ENCODE results near the gene ANKZF1.
"Not testable (repeated sequence)": the region's sequence is repeated elsewhere in the genome, so short reads cannot be mapped to it uniquely, and the experiment has no call there.

The ANKZF1 gene

DNA sequence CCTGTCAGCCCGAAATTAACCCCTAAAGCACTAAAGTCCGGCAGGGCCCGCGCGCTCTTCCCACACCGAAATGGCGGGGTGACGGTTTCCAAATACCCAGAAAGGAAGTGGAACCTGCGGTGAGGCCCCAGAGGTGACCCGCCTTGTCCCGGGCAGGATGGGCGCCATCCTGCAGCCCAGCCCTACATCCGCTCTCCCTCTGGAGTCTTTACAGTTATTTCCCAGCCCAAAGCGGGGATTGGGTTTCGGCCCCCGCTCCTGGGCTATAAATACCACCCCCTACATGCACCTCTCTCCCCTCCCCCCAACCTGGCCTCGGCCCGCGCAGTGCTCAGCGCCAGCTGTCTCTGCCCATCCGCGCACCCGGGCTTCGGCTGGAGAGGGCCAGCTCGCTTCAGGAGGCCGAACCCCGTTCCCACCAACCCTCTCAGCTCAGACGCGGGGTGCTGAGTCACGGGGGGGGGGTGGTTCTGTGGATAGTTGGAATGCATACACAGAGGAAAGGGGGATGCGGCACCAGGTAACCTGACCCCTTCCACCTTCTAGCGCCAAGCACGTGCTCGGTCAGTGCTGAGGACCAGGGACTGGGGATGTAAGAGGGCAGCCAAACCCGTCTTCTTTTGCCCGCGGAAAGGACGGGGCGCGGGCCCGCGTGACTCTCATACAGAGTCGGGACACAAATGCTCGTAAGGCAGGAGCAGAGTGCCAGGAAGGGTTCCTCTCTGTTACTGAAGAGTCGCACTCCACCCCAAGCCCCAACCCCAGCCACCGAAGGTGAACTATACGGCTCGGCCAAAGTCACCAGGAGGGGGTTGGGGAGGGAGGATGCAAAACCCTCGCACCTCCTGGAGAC, 23.5 kb downstream of the ANKZF1 start, which contains the start of gene TUBA4B:
Gene TUBA4B, plus strand, starts transcription at position 344 of the 853 bp plus-strand sequence. Its CDS starts 165 bp downstream, at position 509.
- DNase-seq (ENCODE audit: low read depth, low spot score), result no peak
- peak within 1 kb of the TSS; percentile 99 for H3K27ac ChIP-seq

DNA sequence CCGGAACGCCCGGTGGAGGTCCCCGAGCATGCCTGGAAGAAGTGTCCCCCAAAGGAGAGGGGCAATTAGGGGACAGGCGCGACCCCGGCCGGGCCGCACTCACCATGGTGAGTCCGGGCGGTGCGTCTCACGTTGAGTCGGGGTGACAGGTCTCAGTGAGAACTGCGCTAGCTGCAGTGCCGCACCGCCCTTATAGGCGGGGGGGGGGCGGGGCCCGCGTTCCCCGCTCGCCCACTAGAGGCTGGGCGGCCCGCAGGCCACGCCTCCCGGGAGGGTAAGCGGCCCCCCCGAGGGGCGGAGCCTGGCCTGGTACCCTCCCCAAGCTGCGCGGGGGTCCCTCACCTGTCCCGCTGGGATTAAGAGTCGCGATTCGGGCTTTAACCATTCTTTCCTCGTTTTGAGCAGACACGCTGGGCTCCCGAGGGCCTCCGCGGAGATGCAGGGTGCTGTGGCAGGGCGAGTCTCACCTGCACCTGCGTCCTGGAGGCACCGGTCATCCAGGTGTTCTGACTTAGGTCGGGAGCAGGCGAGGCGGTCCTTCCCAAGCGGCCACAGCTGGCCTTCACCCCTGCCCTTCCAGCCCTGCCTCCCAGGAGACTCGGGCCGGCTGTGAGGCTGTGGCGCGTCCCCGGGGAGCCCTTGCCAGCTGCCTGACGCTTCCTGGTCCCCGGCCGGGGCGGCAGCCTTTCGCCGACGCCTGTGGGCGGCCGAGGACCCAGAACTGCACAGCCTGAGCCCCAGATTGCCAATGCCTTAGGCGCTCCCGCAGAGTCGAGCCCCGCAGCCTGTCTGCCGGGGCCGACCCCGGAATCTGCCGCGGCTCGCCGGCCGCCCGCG, 24.4 kb downstream of the ANKZF1 start, which contains the start of gene TUBA4A:
Gene TUBA4A, minus strand, starts transcription at position 166 of the 837 bp plus-strand sequence. Its CDS starts 60 bp downstream, at position 106.
- DNase-seq (ENCODE audit: low read depth, low spot score), result no peak
- peak within 1 kb of the TSS; percentile 99 for H3K27ac ChIP-seq

DNA sequence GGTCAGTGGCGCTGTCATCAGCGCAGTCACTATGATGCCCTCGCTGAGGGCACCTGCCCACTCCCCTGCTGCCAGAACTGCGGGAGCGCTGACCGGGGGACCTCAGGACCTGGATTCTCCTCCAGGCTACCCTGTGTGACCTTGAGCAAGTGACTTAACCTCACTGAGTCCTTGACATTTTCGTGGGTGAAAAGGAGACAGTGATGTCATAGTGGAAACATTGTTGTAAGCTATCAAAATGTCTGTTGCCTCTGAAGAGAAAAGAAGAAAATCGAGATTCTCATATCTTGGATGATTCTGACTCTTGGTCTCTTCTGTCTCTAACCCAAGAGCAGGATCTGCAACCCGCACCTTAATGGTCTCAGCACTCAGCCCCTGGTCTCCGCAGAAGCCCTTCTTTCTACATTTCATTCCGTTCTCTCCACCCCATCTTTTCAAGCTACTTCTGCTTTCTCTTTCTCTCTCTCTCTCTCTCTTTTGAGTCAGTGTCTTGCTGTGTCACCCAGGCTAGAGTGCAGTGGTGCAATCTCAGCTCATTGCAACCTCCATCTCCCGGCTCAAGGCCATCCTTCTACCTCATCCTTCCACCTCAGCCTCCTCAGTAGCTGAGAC, 25.1 kb downstream of the ANKZF1 start:
- H3K27ac ChIP-seq, result peak overlapping the region; percentile 99
- no peak for DNase-seq (ENCODE audit: low read depth, low spot score)

DNA sequence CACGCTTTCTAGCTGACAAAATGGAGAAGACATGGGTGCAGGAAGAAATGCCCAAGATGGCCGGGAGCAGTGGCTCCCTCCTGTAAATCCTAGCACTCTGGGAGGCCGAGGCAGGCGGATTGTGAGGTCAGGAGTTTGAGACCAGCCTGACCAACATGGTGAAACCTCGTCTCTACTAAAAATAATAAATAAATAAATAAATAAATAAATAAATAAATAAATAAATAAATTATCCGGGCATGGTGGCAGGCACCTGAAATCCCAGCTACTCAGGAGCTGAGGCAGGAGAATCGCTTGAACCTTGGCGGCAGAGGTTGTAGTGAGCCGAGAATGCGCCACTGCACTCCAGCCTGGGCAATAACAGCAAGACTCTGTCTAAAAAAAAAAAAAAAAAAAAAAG, 29.3 kb downstream of the ANKZF1 start:
- not testable (repeated sequence) for DNase-seq (ENCODE audit: low read depth, low spot score)

DNA sequence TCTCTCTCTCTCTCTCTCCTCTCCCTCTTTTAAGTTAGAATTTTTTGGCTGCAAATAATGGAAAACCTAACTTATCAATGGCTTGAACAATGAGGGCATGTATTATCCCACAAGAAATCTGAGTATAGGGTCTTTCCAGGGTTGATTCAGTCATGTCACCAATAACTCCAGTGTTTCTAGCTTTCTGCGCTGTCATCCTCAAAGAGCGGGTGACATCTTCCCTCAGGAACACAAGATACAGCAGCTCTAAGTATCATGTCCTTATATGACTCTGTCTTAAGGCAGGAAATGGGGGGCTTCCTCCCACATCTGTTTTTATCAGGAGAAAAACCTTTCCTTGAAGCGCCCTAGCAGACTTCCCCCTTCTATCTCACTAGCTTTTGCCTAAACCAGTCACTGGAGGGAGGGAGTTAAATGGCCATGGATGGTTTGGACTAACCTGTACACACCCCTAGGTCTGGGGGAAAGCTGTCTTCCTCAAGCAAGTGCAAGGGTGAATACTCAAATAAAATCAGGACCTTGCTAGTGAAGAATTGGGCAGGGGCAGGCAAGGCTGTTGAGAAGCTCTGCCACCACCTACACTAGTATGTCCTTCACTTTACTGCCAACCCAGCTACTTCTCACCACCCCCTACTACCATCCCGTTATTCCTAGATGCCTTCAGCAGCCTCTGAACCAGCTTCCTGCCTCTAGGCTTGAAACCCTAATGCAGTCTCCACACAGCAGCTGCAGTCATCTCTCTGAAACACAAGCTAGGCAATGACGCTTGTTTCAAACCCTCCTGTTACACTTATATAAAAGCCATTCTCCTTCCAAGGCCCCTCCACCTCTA, 31.6 kb downstream of the ANKZF1 start:
- DNase-seq (ENCODE audit: low read depth, low spot score), result no peak

More for the DNA sequence above, 29.3 kb downstream of the ANKZF1 start:
- not testable (repeated sequence) for H3K27ac ChIP-seq

DNA sequence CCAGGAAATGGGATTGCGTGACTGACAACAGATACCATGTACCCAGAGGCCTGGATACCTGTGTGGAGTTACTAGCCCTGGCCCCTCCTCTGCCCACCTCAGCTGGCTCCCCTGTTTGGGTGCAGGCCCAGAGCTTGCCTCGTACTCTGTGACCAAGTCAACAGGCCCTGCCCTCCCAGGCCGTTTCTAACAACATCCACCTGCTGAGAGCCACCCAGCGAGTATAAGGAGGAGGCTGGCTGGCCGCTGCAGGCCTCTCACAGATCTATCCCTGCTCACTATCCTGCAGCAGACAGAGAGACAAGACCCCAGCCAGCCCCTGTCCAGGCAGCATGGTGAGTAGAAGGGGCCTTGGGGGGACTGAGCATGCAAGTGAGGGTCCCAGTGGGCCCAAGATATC, 36.6 kb downstream of the ANKZF1 start:
- DNase-seq (ENCODE audit: low read depth, low spot score), result no peak
- H3K27ac ChIP-seq, result no peak overlapping the region

More for the DNA sequence above, 31.6 kb downstream of the ANKZF1 start:
- no peak overlapping the region for H3K27ac ChIP-seq

DNA sequence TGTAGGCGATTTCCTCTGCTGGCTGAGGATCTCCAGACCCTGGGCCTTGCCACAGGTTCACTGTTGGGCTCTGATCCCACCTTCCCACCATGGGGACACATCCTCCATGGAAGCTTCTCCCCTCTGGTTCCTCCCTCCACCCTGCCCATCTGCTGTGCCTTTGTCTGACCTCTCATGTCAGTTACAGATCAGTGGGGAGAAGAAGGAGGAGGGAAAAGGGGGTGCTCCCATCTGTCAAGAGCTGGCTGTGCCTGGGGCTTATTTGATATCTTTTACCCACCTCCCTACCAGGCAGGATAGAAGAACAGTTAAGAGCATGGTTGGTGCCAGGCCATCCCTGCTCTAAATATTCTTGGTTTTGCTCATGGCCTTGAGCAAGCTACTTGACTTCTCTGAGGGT, 37.3 kb downstream of the ANKZF1 start:
- H3K27ac ChIP-seq, result no peak overlapping the region

DNA sequence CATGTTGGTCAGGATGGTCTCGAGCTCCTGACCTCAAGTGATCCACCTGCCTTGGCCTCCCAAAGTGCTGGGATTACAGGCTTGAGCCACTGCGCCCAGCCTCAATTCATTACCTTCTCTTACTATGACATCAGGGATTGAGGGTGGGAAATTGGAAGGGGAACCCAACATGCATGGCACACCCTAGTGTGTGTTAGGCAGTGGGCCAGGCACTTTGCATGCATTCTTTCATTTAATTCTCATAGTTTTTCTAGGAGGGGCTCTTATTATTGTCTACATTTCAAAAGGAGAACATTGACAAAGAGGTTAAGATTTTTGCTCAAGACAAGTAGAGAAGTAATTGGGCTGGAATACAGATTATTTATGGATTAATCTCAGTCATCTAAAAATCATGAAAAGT, 38.7 kb downstream of the ANKZF1 start:
- no peak overlapping the region for H3K27ac ChIP-seq
- no peak for DNase-seq (ENCODE audit: low read depth, low spot score)

More for the DNA sequence above, 37.3 kb downstream of the ANKZF1 start:
- DNase-seq (ENCODE audit: low read depth, low spot score), result no peak

DNA sequence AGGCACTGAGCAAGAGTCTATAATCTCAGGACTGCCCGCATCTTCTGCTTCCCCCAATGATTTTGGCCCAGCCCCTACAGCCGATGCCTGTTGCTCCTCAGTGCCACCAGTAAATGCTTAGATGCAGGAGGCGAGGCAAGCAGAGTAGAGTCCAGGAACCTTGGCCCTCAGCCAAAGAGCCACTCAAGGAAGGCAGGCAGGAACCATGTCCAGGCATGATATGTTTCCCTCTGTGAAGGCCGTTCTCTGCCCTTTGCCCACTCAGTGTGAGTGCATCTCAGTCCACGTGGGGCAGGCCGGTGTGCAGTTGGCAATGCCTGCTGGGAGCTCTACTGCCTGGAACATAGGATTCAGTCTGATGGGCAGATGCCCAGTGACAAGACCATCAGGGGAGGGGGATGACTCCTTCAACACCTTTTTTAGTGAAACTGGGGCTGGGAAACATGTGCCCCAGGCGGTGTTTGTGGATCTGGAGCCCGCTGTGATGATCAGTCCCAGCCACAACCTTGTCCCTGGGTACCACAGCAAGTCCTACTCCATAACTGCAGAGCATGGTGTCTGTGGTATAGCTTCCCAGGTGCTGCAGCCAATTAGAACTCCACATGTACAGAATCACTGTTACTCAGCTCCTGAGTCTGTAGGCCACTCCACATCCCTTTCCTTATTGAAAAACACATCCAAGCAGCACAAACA, 39.9 kb downstream of the ANKZF1 start:
- DNase-seq (ENCODE audit: low read depth, low spot score), result no peak
- H3K27ac ChIP-seq, result peak overlapping the region; percentile 34

DNA sequence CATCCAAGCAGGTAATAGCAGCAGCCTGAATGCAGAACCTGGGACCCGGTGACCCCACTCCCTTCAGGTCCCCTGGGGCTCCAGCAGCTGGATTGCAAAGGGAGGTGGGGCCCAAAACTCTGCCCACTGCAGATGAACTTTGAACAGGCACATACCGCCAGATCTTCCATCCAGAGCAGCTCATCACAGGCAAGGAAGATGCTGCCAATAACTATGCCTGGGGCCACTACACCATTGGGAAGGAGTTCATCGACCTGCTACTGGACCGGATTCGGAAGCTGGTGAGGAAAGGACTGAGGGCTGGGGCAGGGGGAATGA, 40.4 kb downstream of the ANKZF1 start:
- DNase-seq (ENCODE audit: low read depth, low spot score), result no peak
- H3K27ac ChIP-seq, result peak overlapping the region; percentile 34

DNA sequence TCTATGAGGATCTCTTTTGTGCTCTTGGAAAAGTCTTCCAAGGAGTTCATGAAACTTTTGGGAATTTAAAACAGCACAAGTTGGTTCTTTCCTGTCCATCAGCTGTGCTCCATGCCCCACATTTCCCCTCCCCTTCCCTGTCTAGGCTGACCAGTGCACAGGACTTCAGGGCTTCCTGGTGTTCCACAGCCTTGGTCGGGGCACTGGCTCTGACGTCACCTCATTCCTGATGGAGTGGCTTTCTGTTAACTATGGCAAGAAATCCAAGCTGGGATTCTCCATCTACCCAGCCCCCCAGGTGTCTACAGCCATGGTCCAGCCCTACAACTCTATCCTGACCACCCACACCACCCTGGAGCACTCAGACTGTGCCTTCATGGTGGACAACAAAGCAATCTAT, 41.4 kb downstream of the ANKZF1 start:
- no peak for DNase-seq (ENCODE audit: low read depth, low spot score)
- no peak overlapping the region for H3K27ac ChIP-seq

DNA sequence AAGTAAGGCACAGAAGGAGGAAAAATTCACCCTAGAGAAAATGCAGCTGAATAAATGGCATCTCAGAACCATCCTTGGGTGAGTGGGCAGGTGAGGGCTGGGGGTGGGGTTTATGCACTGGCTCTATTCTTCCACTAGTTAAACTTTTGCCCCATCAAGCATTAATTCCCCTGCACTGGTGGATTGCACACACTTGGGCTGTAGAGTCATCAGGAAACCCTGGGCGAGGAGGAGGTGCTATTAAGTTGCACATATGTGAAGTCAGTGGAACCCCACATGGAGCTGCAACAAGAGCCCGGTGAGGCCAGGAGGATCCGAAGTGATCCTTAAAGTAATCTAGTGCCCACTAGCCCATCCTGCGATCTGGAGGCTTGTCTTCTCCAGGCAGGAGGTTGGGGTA, 42.8 kb downstream of the ANKZF1 start:
- peak overlapping the region; percentile 100 for H3K27ac ChIP-seq
- no peak for DNase-seq (ENCODE audit: low read depth, low spot score)

DNA sequence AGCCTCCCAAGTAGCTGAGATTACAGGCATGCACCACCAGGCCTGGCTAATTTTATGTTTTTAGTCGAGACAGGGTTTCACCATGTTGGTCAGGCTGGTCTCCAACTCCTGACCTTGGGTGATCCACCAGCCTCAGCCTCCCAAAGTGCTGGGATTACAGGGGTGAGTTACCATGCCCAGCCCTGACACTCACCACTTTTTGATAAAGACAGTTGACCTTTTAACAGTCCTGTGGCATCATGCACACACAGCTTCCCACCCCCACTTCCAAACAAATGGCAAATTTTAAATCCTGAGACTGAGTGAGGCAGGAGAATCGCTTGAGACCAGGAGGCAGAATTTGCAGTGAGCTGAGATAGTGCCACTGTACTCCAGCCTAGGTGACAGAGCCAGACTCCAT, 43.4 kb downstream of the ANKZF1 start:
- DNase-seq (ENCODE audit: low read depth, low spot score), result no peak
- H3K27ac ChIP-seq, result peak overlapping the region; percentile 100

DNA sequence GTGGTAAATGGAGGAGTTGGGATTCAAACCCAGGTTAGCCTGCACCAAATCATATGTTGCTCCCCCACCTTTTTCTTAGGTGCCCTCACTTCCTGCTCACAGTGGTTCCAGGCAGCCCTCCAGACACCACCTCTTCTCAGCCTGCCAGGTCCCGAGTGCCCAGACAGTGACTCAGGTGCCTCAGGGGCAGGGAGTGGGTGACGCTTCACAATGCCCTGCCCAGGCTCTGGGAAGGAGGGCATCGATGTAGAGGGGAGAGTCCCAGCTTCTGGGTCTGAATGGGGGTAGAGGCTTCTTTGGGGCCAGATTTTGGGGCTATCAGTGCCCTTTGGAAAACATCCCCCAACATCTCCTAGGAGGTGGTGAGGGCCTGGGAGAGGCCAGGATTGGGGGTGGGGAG, 44.3 kb downstream of the ANKZF1 start:
- peak; percentile 94 for DNase-seq (ENCODE audit: low read depth, low spot score)
- H3K27ac ChIP-seq, result peak overlapping the region; percentile 100

DNA sequence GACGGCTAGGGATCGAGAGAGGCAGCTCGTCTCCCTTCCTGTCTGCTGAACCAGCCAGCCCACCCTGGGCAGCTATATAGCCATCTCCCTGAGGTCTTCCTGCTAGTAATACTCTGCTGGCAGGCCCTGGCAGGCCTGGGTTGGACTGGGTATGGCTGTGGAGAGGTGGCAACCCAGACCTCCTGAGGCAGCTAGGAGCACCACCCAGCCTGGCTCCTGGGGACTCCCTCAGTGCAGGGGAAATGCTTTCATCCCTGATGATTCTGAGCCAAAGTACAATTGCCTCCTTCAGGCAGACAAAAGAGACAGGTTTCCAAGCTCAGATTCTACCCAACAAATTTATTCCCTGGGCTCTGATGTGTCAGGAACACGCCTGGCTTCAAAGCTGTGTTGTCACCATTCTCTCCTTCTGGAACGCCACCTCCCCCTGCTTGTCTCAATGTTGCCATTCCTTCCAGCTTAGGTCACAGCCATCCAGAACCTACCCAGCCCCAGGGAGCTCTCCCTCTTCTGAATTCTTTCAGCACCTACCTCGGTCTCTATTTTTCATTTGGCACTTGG, 44.8 kb downstream of the ANKZF1 start:
- H3K27ac ChIP-seq, result peak overlapping the region; percentile 100

DNA sequence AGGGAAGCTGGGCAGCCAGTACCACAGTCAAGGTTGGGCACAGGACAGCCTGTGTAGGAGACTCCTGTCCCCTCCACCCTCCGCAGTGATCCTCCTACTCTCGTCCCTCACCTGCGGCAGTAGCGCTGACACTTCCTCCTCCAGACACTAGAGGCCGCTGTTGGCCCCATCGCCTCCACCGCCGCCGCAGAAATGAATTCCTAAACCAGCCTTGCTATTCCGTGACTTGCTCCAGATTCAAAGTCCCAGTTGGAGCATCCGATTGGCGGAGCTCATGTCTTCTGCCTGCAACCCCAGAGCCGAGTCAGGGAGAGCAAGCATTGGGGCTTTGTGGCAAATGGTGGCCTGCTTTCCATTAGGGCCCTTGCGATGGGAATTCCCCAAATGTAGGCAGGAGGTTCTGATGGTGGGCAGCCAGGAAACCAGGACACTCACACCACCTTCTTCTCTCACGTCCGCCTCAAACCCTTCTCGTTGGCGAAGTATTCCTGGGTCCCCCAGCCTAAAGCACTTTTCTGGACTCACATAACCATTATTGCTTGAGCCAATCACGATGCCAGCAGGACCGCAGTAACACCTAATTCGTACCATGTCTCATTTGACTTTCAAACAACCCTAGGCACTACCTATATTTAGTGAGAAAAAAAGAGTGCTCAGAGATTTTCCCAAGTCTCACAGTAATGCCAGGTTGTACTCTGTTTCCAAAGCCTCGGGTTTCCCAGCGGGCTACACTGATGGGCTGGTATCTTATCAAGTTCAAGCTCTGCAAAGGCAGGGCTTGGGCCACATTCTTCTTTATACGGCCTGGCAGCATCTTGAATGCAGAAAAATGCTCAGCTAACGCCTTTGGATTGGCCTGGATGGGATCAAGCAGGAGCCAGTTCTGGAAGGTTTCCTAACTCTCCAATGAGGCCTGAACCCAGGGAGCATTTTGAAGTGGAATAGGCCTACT, 48.4 kb downstream of the ANKZF1 start:
- no peak for DNase-seq (ENCODE audit: low read depth, low spot score)
- peak overlapping the region; percentile 94 for H3K27ac ChIP-seq

More for the DNA sequence above, 44.8 kb downstream of the ANKZF1 start:
- peak; percentile 78 for DNase-seq (ENCODE audit: low read depth, low spot score)

DNA sequence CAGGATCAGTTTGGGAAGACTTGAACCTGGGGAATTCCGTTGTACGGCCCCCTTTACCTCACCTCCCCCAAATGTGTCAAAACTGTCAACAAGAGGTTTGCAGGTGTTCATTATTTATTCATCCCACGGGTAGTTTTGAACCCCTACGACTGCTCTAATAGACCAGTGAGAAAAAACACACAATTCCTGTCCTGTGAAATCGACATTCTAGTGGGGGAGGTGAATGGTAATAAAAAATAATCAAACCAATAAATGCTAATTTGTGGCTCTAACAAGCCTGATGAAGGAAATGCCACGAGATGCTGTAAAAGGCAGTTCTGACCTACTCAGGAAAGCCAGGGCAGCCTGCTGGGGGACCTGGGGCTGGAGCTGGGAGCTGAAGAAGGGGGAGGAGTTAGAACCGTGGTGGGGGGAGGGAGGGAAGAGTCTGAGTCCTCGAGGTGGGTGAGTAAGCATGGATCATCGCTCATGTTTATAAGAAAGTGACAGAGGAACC, 49.1 kb downstream of the ANKZF1 start:
- DNase-seq (ENCODE audit: low read depth, low spot score), result no peak
- H3K27ac ChIP-seq, result peak overlapping the region; percentile 94
